Amniotic stem cell (primary cell): Measurements from ENCODE around the gene FOXO4.

Experiments used
- DNase-seq: peaks from one replicate; lab custom pipeline; 2025; lab: John Stamatoyannopoulos, UW

Gene FOXO4

GRCh38 chrX:71140440-71140839, 44.8 kb downstream of the FOXO4 start:
- DNase-seq = no peak

- no peak for DNase-seq
These were observed 47.9 kb downstream of the FOXO4 start for GRCh38 chrX:71143508-71143907.

GRCh38 chrX:71144651-71145050, 49.0 kb downstream of the FOXO4 start, which contains the start of gene NLGN3:
NLGN3 (plus strand) TSS chrX:71144841; CDS start chrX:71147750, 2,909 bp downstream.
- no peak for DNase-seq

- DNase-seq = no peak
These were observed 52.0 kb downstream of the FOXO4 start for GRCh38 chrX:71147496-71148277.

GRCh38 chrX:71148278-71148663, 52.6 kb downstream of the FOXO4 start:
- no peak for DNase-seq

GRCh38 chrX:71151366-71151765, 55.7 kb downstream of the FOXO4 start:
- DNase-seq = no peak
